ENCODE data around the gene SEPTIN5.

Gene SEPTIN5

DNA sequence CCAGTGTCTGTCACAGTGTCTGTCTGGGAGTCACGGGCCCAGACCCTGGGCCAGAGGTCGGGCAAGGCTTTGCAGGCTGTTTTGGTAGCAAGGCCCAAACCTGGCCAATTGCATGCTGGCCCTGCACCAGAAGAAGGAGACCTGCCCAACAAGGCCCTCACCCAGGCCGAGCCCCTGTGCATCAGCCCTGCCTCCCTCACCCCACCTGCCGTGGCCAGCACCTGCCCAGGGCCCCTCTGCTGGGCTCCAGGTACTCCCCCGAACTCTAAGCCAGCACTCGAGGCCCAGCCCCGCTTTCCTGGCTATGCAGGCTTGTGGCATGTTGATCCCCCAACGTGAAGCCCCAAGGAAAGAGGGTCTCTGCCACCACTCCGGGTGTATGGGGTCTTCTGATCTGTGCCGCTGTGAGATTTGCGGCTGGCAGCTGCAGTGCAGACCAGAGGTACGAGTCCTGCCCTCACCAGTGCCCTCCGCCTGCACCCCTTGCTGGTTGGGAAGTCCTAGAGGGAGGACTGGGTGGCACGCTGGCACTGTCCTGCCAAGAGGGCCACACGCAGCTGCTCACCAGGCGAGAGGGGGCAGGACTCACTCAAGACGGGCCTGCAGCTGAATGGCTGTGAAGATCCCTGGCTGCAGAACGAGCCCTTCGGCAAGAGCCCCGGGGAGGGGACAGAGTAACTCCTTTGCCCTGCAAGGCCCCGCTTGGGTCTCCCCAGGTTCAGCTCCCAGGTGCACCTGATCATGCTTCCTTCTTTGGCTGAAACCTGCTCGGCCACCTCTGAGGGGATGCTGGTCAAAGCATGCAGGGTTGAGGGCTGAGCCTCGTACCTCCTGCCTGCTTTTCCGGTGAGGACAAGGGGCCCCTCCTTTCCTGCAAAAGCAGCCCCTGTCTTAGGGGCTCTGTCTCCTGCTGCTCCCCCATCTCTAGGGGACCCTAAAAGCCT lies 6.7 kb upstream of the SEPTIN5 start:
- TF ChIP-seq GATA3 (IDR thresholded peaks at IDR 0.05; ENCODE audit: low read depth, low read length) (no peak), GATA2 (IDR thresholded peaks at IDR 0.05; ENCODE audit: low read depth, low read length) (no peak)

DNA sequence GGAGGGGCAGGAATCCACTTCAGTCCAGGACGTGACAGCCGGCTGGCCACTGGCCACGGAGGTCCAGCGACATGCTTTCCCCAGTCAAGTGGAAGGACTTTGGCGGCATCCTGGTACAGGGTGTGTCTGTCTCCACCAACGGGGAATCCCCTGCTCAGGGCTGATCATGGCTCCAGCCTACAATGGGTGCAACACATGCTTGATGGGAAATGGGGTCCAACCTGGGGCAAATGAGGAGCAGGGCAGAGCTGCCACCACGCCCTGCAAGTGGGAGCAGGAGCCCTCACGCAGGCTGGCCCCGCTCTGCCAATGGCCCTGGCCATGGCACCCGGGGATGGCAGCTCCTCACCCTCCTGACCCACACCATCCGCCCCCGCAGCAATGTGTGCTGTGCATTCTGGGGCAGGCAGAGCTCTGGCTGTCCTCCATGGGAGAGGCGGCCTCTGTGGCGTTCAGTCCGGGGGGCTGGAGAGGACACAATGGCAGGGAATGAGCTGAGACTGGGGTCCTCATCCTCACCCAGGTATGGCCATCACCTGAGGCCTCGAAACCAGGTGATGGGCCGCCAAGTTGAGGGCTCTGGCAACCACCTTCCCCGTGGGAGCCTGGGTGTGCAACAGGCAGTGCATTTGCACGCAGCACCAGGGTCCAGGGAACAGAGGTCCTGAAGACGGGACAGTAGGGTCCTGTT lies 5.8 kb upstream of the SEPTIN5 start:
- TF ChIP-seq GATA3 (IDR thresholded peaks at IDR 0.05; ENCODE audit: low read depth, low read length) (no peak), GATA2 (IDR thresholded peaks at IDR 0.05; ENCODE audit: low read depth, low read length) (no peak)

DNA sequence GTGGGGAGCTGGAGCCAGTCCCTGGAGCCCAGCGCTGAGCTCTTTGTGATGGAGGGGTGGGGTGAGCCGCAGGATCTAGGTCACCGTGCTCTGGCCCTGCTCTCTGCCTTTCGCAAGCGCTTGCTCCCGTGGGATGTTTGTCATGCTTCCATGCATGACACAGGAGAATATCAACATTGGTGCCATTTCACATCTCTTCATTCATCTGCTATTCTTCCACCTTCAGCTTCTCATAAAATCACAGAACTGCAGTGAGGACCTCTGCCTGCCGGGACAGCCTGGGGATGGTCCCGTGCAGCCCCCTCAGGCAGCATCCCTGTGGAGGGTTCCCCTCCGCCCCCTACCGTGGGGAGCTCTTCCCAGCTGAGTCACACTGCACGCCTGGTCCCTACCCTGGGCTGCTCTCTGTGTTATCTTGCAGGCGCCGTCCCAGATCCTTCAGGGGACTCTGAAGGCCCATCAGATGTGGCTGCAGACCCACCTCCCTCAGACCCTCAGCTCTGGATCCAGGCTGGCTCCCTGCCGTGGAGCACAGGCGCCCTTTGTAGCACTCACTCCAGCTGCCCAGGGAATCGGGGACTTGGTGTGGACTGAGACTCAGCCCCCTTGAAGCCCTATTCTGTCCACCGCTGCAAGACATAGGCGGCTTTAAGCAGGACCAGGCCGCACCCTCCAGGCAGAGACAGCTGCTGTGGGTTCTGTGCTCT lies 5.1 kb upstream of the SEPTIN5 start:
- no peak for TF ChIP-seq GATA3 (IDR thresholded peaks at IDR 0.05; ENCODE audit: low read depth, low read length)
- no peak for TF ChIP-seq GATA2 (IDR thresholded peaks at IDR 0.05; ENCODE audit: low read depth, low read length)

DNA sequence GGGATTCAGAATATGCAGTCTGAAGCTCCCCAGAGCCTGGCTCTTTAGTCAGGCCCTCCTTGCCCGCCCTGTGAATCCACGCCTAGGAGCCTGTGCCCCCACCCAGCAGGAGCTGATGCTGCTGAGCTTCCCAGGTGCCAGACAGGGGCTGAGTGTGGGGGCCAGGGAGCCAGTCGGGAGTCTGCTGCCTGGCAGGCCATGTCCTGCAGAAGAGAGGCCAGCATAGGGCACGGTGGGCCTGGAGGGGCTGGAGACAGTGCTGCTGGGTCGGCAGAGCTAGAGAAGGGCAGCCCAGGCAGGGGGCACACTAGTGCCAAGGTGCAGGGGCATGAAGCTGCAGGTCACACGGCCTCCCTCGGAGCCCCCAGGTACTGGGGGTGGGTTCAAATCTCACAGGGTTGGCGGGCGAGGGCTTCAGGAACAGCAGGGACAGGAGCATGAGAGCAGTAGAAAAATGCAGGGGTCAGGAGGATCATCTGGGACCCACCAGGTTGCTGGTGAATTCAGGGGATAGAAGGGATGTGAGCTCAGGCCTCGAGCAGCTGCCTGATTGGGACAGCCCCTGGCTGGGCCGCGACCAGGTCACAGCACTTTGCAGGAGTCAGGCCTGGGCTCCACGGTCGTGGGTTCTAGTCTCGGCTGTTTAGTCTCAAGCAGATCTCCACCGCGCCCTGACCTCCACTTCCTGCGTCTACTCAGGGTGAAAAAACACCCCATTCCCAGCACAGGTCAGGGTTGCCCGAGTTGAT lies 4.1 kb upstream of the SEPTIN5 start:
- no peak for TF ChIP-seq GATA3 (IDR thresholded peaks at IDR 0.05; ENCODE audit: low read depth, low read length)
- TF ChIP-seq GATA2 (IDR thresholded peaks at IDR 0.05; ENCODE audit: low read depth, low read length), result no peak

DNA sequence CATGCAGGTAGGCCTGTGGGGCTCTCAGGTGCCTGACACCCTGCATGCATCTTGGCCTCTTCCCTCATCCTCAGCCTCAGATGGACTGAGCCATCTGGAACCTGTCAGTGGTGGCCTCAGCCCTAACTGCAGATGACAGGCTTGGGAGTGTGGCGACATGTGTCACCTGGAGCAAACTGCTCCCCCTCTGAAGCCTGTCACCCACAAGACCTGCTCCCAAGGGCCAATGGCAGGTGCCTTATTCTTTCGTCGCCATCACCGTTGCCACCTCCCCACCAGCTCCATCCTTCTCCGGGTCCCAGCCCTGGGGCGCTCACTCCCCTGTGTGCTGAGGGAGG lies 3.6 kb upstream of the SEPTIN5 start:
- TF ChIP-seq GATA2 (IDR thresholded peaks at IDR 0.05; ENCODE audit: low read depth, low read length) (no peak), GATA3 (IDR thresholded peaks at IDR 0.05; ENCODE audit: low read depth, low read length) (no peak)

DNA sequence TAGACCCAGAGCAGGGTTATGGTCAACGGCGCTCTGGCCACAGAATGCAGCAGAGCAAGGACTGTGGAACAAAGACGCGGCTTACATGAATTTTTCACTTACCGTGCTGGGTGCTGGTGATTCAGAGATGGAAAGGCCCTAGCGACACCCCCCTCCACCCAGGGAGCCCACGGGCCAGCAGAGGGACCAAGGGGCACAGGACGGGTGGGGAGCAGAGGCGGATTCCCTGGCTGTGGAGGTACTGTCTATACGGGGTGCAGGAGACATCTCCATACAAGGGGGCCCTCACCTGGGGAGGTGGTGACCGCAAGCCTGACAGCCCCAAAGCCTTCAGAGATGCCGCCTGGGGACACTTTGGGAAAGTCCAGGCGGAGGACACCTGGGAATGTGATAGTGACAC lies 1.1 kb upstream of the SEPTIN5 start:
- no peak for TF ChIP-seq GATA2 (IDR thresholded peaks at IDR 0.05; ENCODE audit: low read depth, low read length)
- TF ChIP-seq GATA3 (IDR thresholded peaks at IDR 0.05; ENCODE audit: low read depth, low read length), result no peak

DNA sequence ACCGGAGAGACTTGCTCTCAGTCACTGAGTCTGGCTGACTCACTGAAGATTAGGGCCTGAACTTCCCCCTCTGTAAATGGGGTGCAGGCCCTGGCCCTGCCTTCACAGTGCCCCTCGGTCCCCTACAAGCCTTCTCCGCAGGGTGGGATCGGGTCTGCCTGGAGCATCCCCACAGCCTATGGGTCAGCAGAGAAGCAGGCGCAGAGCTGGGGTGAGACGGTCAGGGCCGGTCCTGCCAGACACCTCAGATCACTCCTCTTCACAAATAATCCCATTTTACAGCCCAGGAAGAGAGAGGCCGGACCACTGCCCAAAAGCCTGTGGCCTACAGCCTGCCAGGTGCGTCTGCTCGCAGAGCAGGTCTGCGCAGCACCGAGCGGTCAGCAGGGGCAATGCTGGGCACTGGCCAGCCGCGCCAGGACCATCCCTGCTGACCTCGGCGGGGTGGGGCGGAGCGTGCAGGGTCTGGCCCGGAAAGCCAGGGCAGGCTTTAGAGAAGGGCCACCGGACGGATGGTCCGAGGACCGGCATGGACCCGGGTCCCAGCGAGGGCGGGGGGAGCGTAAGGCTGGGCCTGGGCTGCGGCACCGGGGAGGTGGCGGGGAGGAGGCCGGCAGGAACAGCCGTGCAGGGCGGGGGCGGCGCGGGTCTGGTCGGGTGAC lies 522 bp upstream of the SEPTIN5 start:
- no peak for TF ChIP-seq GATA2 (IDR thresholded peaks at IDR 0.05; ENCODE audit: low read depth, low read length)
- no peak for TF ChIP-seq GATA3 (IDR thresholded peaks at IDR 0.05; ENCODE audit: low read depth, low read length)

DNA sequence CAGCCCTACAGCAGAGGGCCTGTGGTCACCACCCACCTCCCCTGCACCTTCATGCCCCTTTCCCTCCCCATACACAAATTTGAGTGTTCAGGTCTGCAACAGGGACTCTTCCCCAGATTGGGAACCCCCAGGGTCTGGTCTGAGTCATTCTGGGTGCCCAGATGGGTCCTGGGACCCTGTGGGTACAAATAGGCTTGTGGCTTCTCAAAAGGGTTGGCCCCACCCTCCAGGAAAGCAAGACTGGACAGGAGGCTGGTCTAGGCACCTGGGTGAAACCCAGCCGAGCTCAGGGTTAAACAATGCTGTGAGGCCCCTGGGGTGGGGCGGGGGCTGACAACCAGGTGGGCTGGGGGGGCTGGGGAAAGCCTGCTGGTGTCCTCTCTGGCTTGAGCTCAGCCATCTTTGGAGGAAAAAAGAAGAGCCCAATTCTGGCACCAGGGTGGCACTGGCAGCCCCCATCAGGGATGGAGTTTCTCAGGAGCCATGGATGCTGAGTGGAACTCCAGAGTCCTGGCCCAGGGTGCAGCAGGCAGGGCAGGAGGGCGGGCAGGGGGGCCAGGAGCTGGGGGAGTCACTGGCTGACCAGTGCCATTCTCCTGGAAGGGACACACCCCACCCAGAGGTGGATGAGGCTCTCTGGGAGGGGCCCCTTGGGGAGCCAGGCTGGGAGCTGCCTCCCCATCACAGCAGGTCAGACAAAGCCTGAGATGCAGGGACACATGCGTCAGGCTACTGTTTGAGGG lies 1.1 kb downstream of the SEPTIN5 start:
- no peak for TF ChIP-seq GATA2 (IDR thresholded peaks at IDR 0.05; ENCODE audit: low read depth, low read length)
- TF ChIP-seq GATA3 (IDR thresholded peaks at IDR 0.05; ENCODE audit: low read depth, low read length), result no peak

DNA sequence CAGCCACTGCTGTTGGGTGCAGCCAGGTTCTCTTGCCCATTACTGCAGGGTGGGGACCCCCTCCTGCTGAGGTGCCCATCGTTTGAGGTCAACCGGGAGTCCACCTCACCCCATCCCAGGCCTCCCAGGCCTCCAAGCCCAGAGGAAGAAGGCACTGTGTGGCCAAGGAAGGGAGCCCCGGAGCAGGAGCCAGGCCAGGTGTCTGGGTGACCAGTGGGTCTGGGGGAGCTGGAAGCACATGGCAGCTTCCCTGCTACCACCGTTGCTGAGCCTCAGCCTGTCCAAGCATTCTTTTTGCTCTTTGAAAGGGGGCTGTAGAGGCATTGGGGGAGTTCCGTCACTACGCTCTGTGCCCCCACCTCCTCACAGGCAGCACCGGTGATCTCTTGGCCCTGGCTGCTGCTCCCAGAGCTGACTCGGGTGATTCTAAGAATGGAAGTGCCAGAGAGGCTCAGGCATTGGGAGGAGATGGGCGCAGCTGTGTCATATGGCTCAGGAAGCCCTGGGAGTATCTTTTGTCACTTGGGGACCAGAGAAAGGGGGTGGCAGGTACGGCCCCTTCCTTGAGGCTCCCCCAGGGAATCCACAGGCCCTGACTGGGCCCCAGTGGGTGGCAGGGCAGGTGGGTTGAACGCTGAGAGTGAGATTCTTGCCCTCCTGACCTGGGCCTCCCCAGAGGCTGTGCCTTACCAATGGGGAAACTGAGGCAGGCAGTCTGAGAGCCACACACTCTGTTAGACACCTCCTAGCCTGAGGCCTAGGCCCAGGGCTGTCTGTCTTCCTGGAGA lies 1.9 kb downstream of the SEPTIN5 start:
- TF ChIP-seq GATA2 (IDR thresholded peaks at IDR 0.05; ENCODE audit: low read depth, low read length), result no peak
- TF ChIP-seq GATA3 (IDR thresholded peaks at IDR 0.05; ENCODE audit: low read depth, low read length), result no peak

DNA sequence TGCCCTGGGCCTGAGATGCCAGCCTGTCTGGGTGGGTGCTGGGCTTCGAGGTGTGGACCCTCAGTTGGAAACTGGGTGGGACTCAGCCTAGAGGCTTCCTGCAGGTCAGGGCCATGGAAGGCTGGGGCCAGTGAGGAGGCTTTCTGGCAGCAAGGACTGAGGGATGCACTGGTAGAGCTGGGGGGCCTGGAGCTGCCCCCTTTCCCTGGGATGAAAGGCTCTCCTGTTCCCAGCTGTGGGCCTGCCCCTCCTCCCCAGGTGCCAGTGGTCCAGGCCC lies 2.5 kb downstream of the SEPTIN5 start:
- no peak for TF ChIP-seq GATA3 (IDR thresholded peaks at IDR 0.05; ENCODE audit: low read depth, low read length)
- TF ChIP-seq GATA2 (IDR thresholded peaks at IDR 0.05; ENCODE audit: low read depth, low read length), result no peak

DNA sequence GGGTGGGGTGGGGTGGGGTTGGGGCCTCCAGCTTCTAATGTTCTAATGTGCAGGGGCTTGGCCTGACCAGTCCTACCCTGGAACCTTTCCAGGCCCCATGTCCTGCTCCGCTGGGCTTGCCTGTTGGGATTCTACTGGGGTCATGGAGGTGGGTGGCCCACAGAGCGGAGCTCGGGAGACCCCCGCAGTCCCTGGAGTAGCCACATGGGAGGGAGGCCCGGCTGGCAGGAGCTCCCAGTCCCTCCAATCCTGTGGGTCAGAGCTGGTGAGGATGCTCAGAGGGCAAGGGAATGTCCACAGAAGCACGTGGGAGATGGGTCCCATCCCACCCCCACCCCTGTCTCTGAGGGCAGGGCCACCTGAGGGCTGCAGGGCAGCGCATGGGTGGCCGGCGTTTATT lies 2.9 kb downstream of the SEPTIN5 start:
- TF ChIP-seq GATA2 (IDR thresholded peaks at IDR 0.05; ENCODE audit: low read depth, low read length) (no peak), GATA3 (IDR thresholded peaks at IDR 0.05; ENCODE audit: low read depth, low read length) (no peak)

All from SH-SY5Y (cell line).